Adrenal gland (tissue), 12 donors: Measurements from ENCODE around the gene HSPA12B. TPM values are rescaled to one million over a fixed set of nuclear protein-coding genes. Genes with fewer than 3 reads are reported as not detected.
A peak's percentile ranks its signal among the peaks of the same experiment; 100 is the strongest.

ENCODE experiments used
- DNase-seq, 7 donors: peaks; one replicate each; pipeline ENCODE4 v3.0.0-alpha.2; 2019 to 2020
- H3K27ac ChIP-seq, 5 donors: fragments of 200-600 bp; sonication (generic) in 4 of 5; 1 replicate in 3 of 5; 2 replicates in 2 of 5; pipeline versions ENCODE4 v1.5.1 to v1.8.0; 2016 to 2020; ENCODE audit warnings: mild to moderate bottlenecking in 1 of 5
- H3K27me3 ChIP-seq: fragments of 200-600 bp; 2 replicates; pipeline ENCODE4 v1.8.0; 2021
- H3K36me3 ChIP-seq, 2 donors: fragments of 200-600 bp; replicated peaks in 1 of 2; 1 replicate in 1 of 2; 2 replicates in 1 of 2; pipeline versions ENCODE4 v1.5.1 to v1.8.0; 2018 to 2022
- H3K4me1 ChIP-seq, 2 donors: fragments of 200-600 bp; replicated peaks in 1 of 2; 1 replicate in 1 of 2; 2 replicates in 1 of 2; pipeline versions ENCODE4 v1.5.1 to v1.8.0; 2018 to 2021
- H3K4me3 ChIP-seq, 4 donors: fragments of 200-600 bp; sonication (generic) in 3 of 4; one replicate each; pipeline ENCODE4 v1.5.1; 2016 to 2018
- H3K9me3 ChIP-seq, 3 donors: fragments of 200-600 bp; sonication (generic) in 1 of 3; replicated peaks in 1 of 3; 1 replicate in 2 of 3; 2 replicates in 1 of 3; pipeline versions ENCODE4 v1.5.1 to v1.8.0; 2016 to 2021
- CTCF ChIP-seq, 6 experiments: fragments of 450-650 bp in 4 of 6; fragments of 200-600 bp in 2 of 6; sonication (generic) in 1 of 6; IDR thresholded peaks; 1 replicate in 5 of 6; 2 replicates in 1 of 6; pipeline versions ENCODE4 v1.5.1 to v1.8.0; 2016 to 2021; ENCODE audit warnings: antibody characterized with exemption in 6 of 6, mild to moderate bottlenecking in 2 of 6, moderate library complexity in 1 of 6
- POLR2A ChIP-seq, 2 donors: fragments of 450-650 bp; IDR thresholded peaks; one replicate each; pipeline ENCODE4 v1.6.1; 2017; ENCODE audit warnings: antibody characterized with exemption in 2 of 2, mild to moderate bottlenecking in 2 of 2, moderate library complexity in 1 of 2
- WGBS, 4 donors: extraction: QIAGEN DNeasy Blood & Tissue Kit in 2 of 4; methylation state at CpG; one replicate each; pipeline versions ENCODE4 v1.1.5 to v1.1.7; 2013 to 2017; 5-methylcytosine and 5-hydroxymethylcytosine counted together
- intact Hi-C, 2 donors: fragments of 100-400 bp; cut with DNase I; formaldehyde crosslinking; loops; one replicate each; pipeline versions ENCODE4 v1.14.1 to v1.15.0; 2022 to 2023
- polyA plus RNA-seq, 3 donors: library from polyadenylated mRNA; stranded (reverse); fragments of 200-250 nt in 2 of 3; fragments of 350-450 nt in 1 of 3; fragmentation: Illumina TruSeq in 1 of 3; extraction: RNeasy Lipid Tissue Mini Kit (QIAGEN cat#74804) in 1 of 3; gene quantifications; one replicate each; pipeline ENCODE4 v1.2.3, GENCODE V29; 2013 to 2014
- total RNA-seq, 9 donors: library from RNA; depleted of rRNA in 4 of 9; stranded (reverse); fragments of >200 nt in 4 of 9; fragments of 120-200 nt in 1 of 9; fragmentation: NEBNext Ultra II Directional in 1 of 9; extraction: Animal tissue kit (Norgen Biotek cat#: 25700) in 1 of 9; gene quantifications; one replicate each; pipeline versions ENCODE4 v1.1.0 to v1.2.4, GENCODE V29; 2013 to 2023
- donor health status: healthy with polysubstance abuse.
- donor health status: Bipolar disorder and iron deficiency.
- donor health status: DM: yes; HTN: yes; CAD: no.
- donor health status: DM: no; HTN: no; CAD: no.
- donor health status: DM: no; HTN: no; CAD: no.
- donor health status: DM: yes; HTN: yes; CAD: no.

The HSPA12B gene
- total and polyA plus RNA-seq, 12 donors, result 1.5 to 10.9 (median 5.5) TPM

GRCh38 chr20:3749087-3749688 lies 16.7 kb downstream of the HSPA12B start:
- Histone ChIP-seq H3K4me3 (no peak overlapping the region), H3K9me3 (no peaks in the 10 kb centered on the region), H3K27ac (no peak overlapping the region), H3K27me3 (no peaks in the 10 kb centered on the region), H3K36me3 (no peaks in the 10 kb centered on the region), H3K4me1 (peaks cover 0 to 5% of the 10 kb centered on the region in 2 donors)
- WGBS, 4 donors, result 66 to 81% (median 68%) methylated on average over 13 to 24 of the region's 24 CpGs
- no peak for DNase-seq
- no peak for TF ChIP-seq CTCF (IDR thresholded peaks at IDR 0.05)
- TF ChIP-seq POLR2A (IDR thresholded peaks at IDR 0.05), result no peak
- intact Hi-C loops, result no loop called here

- no peak overlapping the region for H3K27ac ChIP-seq
- WGBS, 4 donors, result 30 to 55% (median 47%) methylated on average over 4 to 72 of the region's 72 CpGs
- intact Hi-C loops, result no loop called here
- H3K4me3 ChIP-seq, result no peak overlapping the region
- TF ChIP-seq CTCF (IDR thresholded peaks at IDR 0.05), result peak; percentile 47 to 73 (median 50)
- TF ChIP-seq POLR2A (IDR thresholded peaks at IDR 0.05), result no peak
- peak in 2 of 7 donors; percentile 46 to 51 for DNase-seq
- no peaks in the 10 kb centered on the region for H3K36me3 ChIP-seq
- H3K4me1 ChIP-seq, result peaks cover 0 to 5% of the 10 kb centered on the region in 2 donors
- no peaks in the 10 kb centered on the region for H3K27me3 ChIP-seq
- H3K9me3 ChIP-seq, result no peaks in the 10 kb centered on the region
These were observed 17.4 kb downstream of the HSPA12B start for GRCh38 chr20:3749689-3750531.

GRCh38 chr20:3751305-3751674 lies 18.8 kb downstream of the HSPA12B start:
- WGBS, 4 donors, result 60 to 83% (median 73%) methylated on average over 5 to 31 of the region's 31 CpGs
- Histone ChIP-seq H3K27ac (no peak overlapping the region), H3K36me3 (no peaks in the 10 kb centered on the region), H3K4me3 (peak overlapping the region in 1 of 4 donors; percentile 44), H3K9me3 (no peaks in the 10 kb centered on the region), H3K4me1 (peaks cover 0 to 5% of the 10 kb centered on the region in 2 donors), H3K27me3 (no peaks in the 10 kb centered on the region)
- intact Hi-C loops, result no loop called here
- no peak for DNase-seq
- TF ChIP-seq CTCF (IDR thresholded peaks at IDR 0.05) (no peak), POLR2A (IDR thresholded peaks at IDR 0.05) (no peak)

- Histone ChIP-seq H3K9me3 (no peaks in the 10 kb centered on the region), H3K36me3 (no peaks in the 10 kb centered on the region), H3K4me1 (peaks cover 0 to 5% of the 10 kb centered on the region in 2 donors), H3K4me3 (peak overlapping the region in 1 of 4 donors; percentile 44), H3K27ac (no peak overlapping the region), H3K27me3 (no peaks in the 10 kb centered on the region)
- intact Hi-C loops, result no loop called here
- peak; percentile 56 to 83 (median 75) for DNase-seq
- TF ChIP-seq CTCF (IDR thresholded peaks at IDR 0.05), result no peak
- TF ChIP-seq POLR2A (IDR thresholded peaks at IDR 0.05), result no peak
- 35 to 68% (median 43%) methylated on average over 31 to 95 of the region's 95 CpGs for WGBS, 4 donors
These were observed 19.3 kb downstream of the HSPA12B start for GRCh38 chr20:3751675-3752385.
